Spleen (tissue), 11 donors: ENCODE results near the gene HOXD10. TPM values are rescaled to one million over a fixed set of nuclear protein-coding genes. Genes with fewer than 3 reads are reported as not detected.

Experiments
- DNase-seq: peaks from one replicate; pipeline ENCODE4 v3.0.0-alpha.2; 2020
- H3K27ac ChIP-seq, 8 donors: fragments of 200-600 bp; sonication (generic) in 7 of 8; 1 replicate in 4 of 8; 2 replicates in 4 of 8; pipeline versions ENCODE4 v1.5.0 to v1.8.0; 2016 to 2021; ENCODE audit warnings: inconsistent platforms in 4 of 8, mild to moderate bottlenecking in 4 of 8, moderate library complexity in 1 of 8
- H3K27me3 ChIP-seq, 7 donors: fragments of 200-600 bp; sonication (generic) in 6 of 7; replicated peaks in 1 of 7; 1 replicate in 4 of 7; 2 replicates in 3 of 7; pipeline versions ENCODE4 v1.5.0 to v1.8.0; 2016 to 2021; ENCODE audit warnings: inconsistent platforms in 3 of 7, mild to moderate bottlenecking in 1 of 7
- H3K36me3 ChIP-seq, 6 donors: fragments of 200-600 bp; sonication (generic) in 5 of 6; 1 replicate in 4 of 6; 2 replicates in 2 of 6; pipeline versions ENCODE4 v1.5.0 to v1.8.0; 2016 to 2021; ENCODE audit warnings: inconsistent platforms in 2 of 6
- H3K4me1 ChIP-seq, 6 donors: fragments of 200-600 bp; sonication (generic) in 5 of 6; 1 replicate in 3 of 6; 2 replicates in 3 of 6; pipeline versions ENCODE4 v1.5.0 to v1.8.0; 2016 to 2021; ENCODE audit warnings: inconsistent platforms in 3 of 6
- H3K4me3 ChIP-seq, 8 donors: fragments of 200-600 bp; sonication (generic) in 7 of 8; 1 replicate in 4 of 8; 2 replicates in 4 of 8; pipeline versions ENCODE4 v1.5.0 to v1.8.0; 2016 to 2021; ENCODE audit warnings: inconsistent platforms in 4 of 8, mild to moderate bottlenecking in 4 of 8, moderate library complexity in 2 of 8
- H3K9me3 ChIP-seq, 8 donors: fragments of 200-600 bp; sonication (generic) in 7 of 8; 1 replicate in 4 of 8; 2 replicates in 4 of 8; pipeline versions ENCODE4 v1.5.0 to v1.8.0; 2016 to 2021; ENCODE audit warnings: inconsistent platforms in 4 of 8
- CTCF ChIP-seq, 11 experiments: fragments of 200-600 bp in 7 of 11; fragments of 450-650 bp in 4 of 11; sonication (generic) in 4 of 11; IDR thresholded peaks in 8 of 11; conservative IDR thresholded peaks in 3 of 11; 1 replicate in 7 of 11; 2 replicates in 4 of 11; pipeline versions ENCODE4 v1.4.0 to v1.8.0; 2016 to 2021; ENCODE audit warnings: antibody characterized with exemption in 11 of 11, inconsistent platforms in 4 of 11, mild to moderate bottlenecking in 1 of 11
- POLR2A ChIP-seq, 3 donors: fragments of 450-650 bp; IDR thresholded peaks; one replicate each; pipeline ENCODE4 v1.5.1; 2017; ENCODE audit warnings: antibody characterized with exemption in 3 of 3, mild to moderate bottlenecking in 1 of 3
- POLR2AphosphoS5 ChIP-seq, 3 donors: sonication (generic); formaldehyde crosslinking; IDR thresholded peaks; one replicate each; pipeline ENCODE4 v1.5.1; 2017; ENCODE audit warnings: antibody characterized with exemption in 3 of 3
- WGBS, 5 donors: extraction: QIAGEN DNeasy Blood & Tissue Kit in 3 of 5; methylation state at CpG; one replicate each; pipeline versions ENCODE4 v1.1.5 to v1.1.7; 2013 to 2018; 5-methylcytosine and 5-hydroxymethylcytosine counted together
- intact Hi-C: fragments of 100-400 bp; cut with DNase I; formaldehyde crosslinking; loops from one replicate; pipeline ENCODE4 v1.15.0; 2023; ENCODE audit warnings: low total_unique reads
- polyA plus RNA-seq, 3 donors: library from polyadenylated mRNA; stranded (reverse); fragments of 200-250 nt; gene quantifications; one replicate each; pipeline ENCODE4 v1.2.1, GENCODE V29; 2013
- total RNA-seq, 7 donors: library from RNA; depleted of rRNA in 3 of 7; stranded (reverse); fragments of >200 nt in 3 of 7; fragmentation: NEBNext Ultra II Directional in 4 of 7; extraction: Animal tissue kit (Norgen Biotek cat#: 25700) in 4 of 7; gene quantifications; one replicate each; pipeline versions ENCODE4 v1.1.0 to v1.2.1, GENCODE V29; 2016 to 2021
- donor health status: healthy with polysubstance abuse.
- donor health status: DM: no; HTN: no; CAD: no; lungs with moderate emphysema.
- donor health status: DM: no; HTN: no; CAD: no.
- donor health status: Bipolar disorder and iron deficiency.
- donor health status: healthy.
- donor health status: DM: no; HTN: no; CAD: no.
- donor health status: DM: yes; HTN: yes; CAD: no.

Gene HOXD10
- total and polyA plus RNA-seq, 10 donors = 0.06 TPM; not detected in 9

- no peak overlapping the region for H3K27ac ChIP-seq
- peaks cover 28 to 100% (median 99%) of the 10 kb centered on the region in 7 donors for H3K27me3 ChIP-seq
- H3K9me3 ChIP-seq = peaks cover 0 to 51% (median 4%) of the 10 kb centered on the region in 8 donors
- H3K36me3 ChIP-seq = peaks cover 0 to 3% (median 0%) of the 10 kb centered on the region in 6 donors
- peak overlapping the region in 1 of 8 donors; percentile 53 for H3K4me3 ChIP-seq
- TF ChIP-seq POLR2AphosphoS5 (IDR thresholded peaks at IDR 0.05) = no peak
- TF ChIP-seq CTCF (IDR thresholded peaks at IDR 0.05 in 8 of 11, conservative IDR thresholded peaks at IDR 0.05 in 3 of 11) = no peak
- TF ChIP-seq POLR2A (IDR thresholded peaks at IDR 0.05) = no peak
- no peak for DNase-seq
- WGBS, 5 donors = 7 to 16% (median 10%) methylated on average over 25 of the region's 25 CpGs
- intact Hi-C loops = no loop called here
- H3K4me1 ChIP-seq = peaks cover 0 to 42% (median 27%) of the 10 kb centered on the region in 6 donors
Observed at GRCh38 chr2:176078541-176079284, 37.9 kb upstream of the HOXD10 start.

GRCh38 chr2:176079285-176079830, 37.2 kb upstream of the HOXD10 start:
- Histone ChIP-seq H3K9me3 (peaks cover 0 to 57% (median 4%) of the 10 kb centered on the region in 8 donors), H3K27ac (no peak overlapping the region), H3K4me3 (peak overlapping the region in 3 of 8 donors; percentile 6 to 53 (median 13)), H3K4me1 (peaks cover 0 to 44% (median 29%) of the 10 kb centered on the region in 6 donors), H3K36me3 (peaks cover 0 to 3% (median 0%) of the 10 kb centered on the region in 6 donors), H3K27me3 (peaks cover 28 to 100% (median 99%) of the 10 kb centered on the region in 7 donors)
- WGBS, 5 donors = 5 to 9% (median 8%) methylated on average over 30 of the region's 30 CpGs
- no peak for DNase-seq
- intact Hi-C loops = no loop called here
- TF ChIP-seq POLR2A (IDR thresholded peaks at IDR 0.05) (no peak), POLR2AphosphoS5 (IDR thresholded peaks at IDR 0.05) (no peak), CTCF (IDR thresholded peaks at IDR 0.05 in 8 of 11, conservative IDR thresholded peaks at IDR 0.05 in 3 of 11) (no peak)

- Histone ChIP-seq H3K9me3 (peaks cover 0 to 57% (median 4%) of the 10 kb centered on the region in 8 donors), H3K27me3 (peaks cover 28 to 100% (median 99%) of the 10 kb centered on the region in 7 donors), H3K36me3 (peaks cover 0 to 3% (median 0%) of the 10 kb centered on the region in 6 donors), H3K27ac (no peak overlapping the region), H3K4me3 (peak overlapping the region in 5 of 8 donors; percentile 6 to 53 (median 13)), H3K4me1 (peaks cover 0 to 50% (median 31%) of the 10 kb centered on the region in 6 donors)
- no peak for TF ChIP-seq POLR2A (IDR thresholded peaks at IDR 0.05)
- TF ChIP-seq CTCF (IDR thresholded peaks at IDR 0.05 in 8 of 11, conservative IDR thresholded peaks at IDR 0.05 in 3 of 11) = peak in 7 of 11 experiments; percentile 23 to 70 (median 55)
- no peak for DNase-seq
- 2 to 10% (median 3%) methylated on average over 47 to 86 of the region's 86 CpGs for WGBS, 5 donors
- intact Hi-C loops = no loop called here
Observed at GRCh38 chr2:176079831-176080539, 36.6 kb upstream of the HOXD10 start.
